Stimulated activated CD4-positive, alpha-beta T cell treated with anti-CD3 and anti-CD28 coated beads, Interleukin-4, amount 100 ng/mL, for 4 hours (primary cell): ENCODE measurements around the gene GAL3ST2.

Source experiments
- DNase-seq, 2 experiments: peaks; one replicate each; pipeline ENCODE4 v3.0.0-alpha.2; 2020

GAL3ST2 gene

DNA sequence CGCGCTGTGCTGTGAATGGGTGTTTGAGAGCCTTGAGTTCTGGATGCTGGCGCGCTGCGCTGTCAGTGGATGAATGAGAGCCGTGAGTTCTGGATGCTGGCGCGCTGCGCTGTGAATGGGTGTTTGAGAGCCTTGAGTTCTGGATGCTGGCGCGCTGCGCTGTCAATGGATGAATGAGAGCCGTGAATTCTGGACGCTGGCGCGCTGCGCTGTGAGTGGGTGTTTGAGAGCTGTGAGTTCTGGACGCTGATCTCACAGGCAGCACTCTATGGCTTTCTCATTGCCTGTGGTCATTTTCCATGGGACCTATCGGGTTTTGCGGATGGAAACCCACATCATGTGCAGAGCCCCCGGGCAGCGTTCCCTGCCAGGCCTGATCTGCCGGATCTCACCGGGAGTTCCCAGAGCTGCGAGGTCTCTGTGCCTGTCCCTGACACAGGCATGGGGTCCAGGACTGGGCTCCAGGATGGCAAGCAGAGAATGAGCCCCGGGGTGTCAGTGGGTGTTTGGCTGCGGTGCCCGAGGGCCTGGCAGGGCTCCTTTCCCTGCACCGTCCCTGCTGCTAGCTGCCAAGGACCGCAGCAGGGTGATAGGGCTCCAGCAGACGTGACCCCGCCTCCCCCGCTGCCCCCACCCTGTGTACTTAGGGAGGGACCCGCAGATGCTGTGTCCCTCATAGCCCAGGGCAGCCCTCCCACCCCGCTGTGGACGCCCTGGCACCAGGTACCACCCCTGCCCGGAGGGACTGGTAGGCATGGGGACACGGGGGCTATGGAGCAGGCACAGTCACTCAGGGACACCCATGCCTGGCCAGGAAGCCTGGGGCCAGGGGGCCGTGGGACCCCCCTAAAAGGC, 72.4 kb downstream of the GAL3ST2 start:
- no peak for DNase-seq

GRCh38 chr2:241849616-241850543, 73.3 kb downstream of the GAL3ST2 start:
- DNase-seq, result no peak

DNA sequence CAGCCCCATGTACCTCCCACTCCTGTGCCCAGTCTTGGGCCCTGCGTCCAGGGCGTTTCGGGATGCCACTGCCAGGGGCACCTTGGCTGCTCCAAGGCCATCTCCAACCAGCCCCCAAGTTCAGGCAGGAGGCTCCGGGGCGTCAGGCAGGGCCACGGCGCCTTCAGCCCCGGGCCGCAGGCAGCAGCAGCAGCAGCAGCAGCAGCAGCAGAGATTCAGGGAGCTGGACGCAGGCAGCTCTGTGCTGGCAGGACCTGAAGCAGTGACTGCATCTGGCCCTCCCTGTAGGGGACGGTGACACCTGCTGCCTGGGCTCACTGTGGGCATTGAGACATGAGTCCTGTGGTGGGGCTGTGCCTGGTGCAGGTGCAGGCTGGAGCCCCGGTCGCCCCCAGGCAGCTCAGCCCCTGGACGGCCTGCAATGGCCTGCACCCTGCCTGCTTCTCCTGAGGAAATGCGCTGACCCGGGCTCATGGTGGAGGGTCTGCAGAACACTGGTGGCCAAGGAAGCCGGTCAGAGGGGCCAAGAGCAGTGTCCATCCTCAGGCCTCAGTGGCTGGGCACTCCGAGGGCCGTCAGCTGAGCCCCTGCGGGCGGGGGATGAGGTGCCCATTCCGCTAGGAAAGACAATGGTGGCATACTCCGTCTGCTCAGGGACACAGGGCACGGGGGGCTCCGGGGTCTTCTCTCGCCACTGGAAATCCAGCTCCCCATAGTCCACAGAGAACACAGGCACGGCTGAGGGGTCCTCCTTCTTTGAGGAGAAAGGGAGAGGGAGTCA, 74.1 kb downstream of the GAL3ST2 start:
- DNase-seq, result no peak

DNA sequence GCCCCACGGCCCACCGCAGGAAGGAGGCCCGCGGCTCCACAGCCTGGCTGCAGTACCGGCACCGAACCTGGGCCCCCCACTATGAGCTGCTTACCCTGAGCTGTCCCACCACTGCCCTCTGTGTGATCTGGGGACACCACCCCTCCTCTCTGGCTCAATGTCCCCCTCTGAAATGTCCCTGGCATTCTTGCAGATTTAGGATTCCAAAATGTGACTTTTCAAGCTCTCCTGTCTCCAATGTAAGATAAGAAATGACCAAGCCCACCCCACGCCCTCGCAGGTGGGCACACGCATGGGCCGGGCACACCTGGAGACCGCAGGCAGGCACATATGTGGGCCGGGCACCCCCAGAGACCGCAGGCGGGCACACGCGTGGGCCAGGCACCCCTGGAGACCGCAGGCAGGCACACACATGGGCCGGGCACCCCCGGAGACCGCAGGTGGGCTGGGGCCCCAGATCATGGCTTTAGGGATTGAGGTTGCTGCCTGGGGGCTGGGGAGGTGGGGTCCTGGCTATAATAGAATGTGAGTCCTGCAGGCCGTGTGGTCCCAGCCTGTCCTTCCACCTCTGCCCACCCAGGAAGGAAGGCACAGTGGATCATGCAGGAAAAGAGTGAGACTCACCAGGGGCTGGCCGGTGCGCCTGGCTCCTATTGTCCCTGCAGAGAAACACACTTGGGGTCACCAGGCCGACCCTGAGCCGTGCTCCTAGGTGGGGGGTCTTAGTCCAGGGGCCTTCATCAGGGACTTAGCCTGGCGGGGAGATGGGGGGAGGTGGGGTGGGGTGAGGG, 74.9 kb downstream of the GAL3ST2 start:
- no peak for DNase-seq

- DNase-seq, result no peak
Observed at GRCh38 chr2:241852116-241852980, 75.7 kb downstream of the GAL3ST2 start.

- no peak for DNase-seq
Observed at GRCh38 chr2:241852981-241853631, 76.5 kb downstream of the GAL3ST2 start.
